Lower leg skin (tissue), 3 donors: ENCODE results near the gene COL3A1.

Experiments
- CTCF ChIP-seq, 3 donors: fragments of 450-650 bp; IDR thresholded peaks; one replicate each; pipeline ENCODE4 v1.5.1; 2016; ENCODE audit warnings: antibody characterized with exemption in 3 of 3, mild to moderate bottlenecking in 3 of 3, moderate library complexity in 2 of 3
- POLR2A ChIP-seq, 2 donors: fragments of 450-650 bp; IDR thresholded peaks; one replicate each; pipeline ENCODE4 v1.6.1; 2016 to 2017; ENCODE audit warnings: antibody characterized with exemption in 2 of 2, mild to moderate bottlenecking in 1 of 2, moderate library complexity in 1 of 2

DNA sequence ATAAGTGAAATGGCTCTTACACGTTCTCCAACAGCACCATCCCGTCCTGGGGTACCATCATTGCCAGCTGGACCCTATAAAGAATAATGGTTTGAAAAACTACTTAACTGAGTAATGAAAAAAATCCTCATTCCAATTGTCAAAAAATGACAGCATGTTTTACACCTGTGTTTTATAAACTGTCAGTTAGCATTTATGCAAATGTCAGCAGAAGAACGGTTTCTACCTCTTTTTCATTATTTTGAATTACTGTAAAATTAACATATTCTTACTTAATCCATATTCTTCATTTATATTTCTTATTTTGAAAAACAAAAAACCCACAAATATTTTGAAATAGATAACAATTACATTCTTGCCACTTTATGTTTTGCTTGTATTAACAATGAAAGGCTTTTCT is 74.0 kb downstream of the COL3A1 start:
- no peak for TF ChIP-seq CTCF (IDR thresholded peaks at IDR 0.05)
- TF ChIP-seq POLR2A (IDR thresholded peaks at IDR 0.05), result no peak
